PC-9 (cell line): ENCODE data around the gene ZNF335. TPM values are rescaled to one million over a fixed set of nuclear protein-coding genes. Genes with fewer than 3 reads are reported as not detected.

ENCODE experiments used
- BruUV-seq: library from RNA; stranded (reverse); fragments of 400-500 nt; replicated peaks from 2 replicates; lab custom pipeline; 2021; lab: Mats Ljungman, UMichigan
- CTCF ChIA-PET: fragments of 300-600 bp; sonication (Branson Sonifier 250); formaldehyde crosslinking; loops from one replicate; lab custom pipeline; 2022; ENCODE audit warnings: antibody characterized with exemption; lab: Charles Lee
- POLR2A ChIA-PET: fragments of 300-600 bp; sonication (Branson Sonifier 250); formaldehyde crosslinking; loops from one replicate; lab custom pipeline; 2022; ENCODE audit warnings: antibody characterized with exemption; ENCODE audit not compliant: unreplicated experiment; lab: Charles Lee
- DNase-seq, 2 experiments: peaks; one replicate each; pipeline versions ENCODE4 v3.0.0 to v3.0.0-alpha.2; 2015 to 2022; ENCODE audit warnings: mixed read lengths in 1 of 2
- H2AFZ ChIP-seq: fragments of 200-600 bp; sonication (generic); 2 replicates; pipeline ENCODE4 v1.8.1; 2017; ENCODE audit warnings: antibody characterized with exemption
- H3F3A ChIP-seq: fragments of 200-600 bp; sonication (generic); 2 replicates; pipeline ENCODE4 v1.8.1; 2017; ENCODE audit warnings: antibody characterized with exemption, mild to moderate bottlenecking, low read depth; ENCODE audit not compliant: insufficient read depth
- H3K27ac ChIP-seq: fragments of 200-600 bp; sonication (generic); 2 replicates; pipeline ENCODE4 v1.6.1; 2016; ENCODE audit warnings: mixed run types
- H3K27me3 ChIP-seq: fragments of 200-600 bp; sonication (generic); 2 replicates; pipeline ENCODE4 v1.6.1; 2016; ENCODE audit warnings: low read depth, mixed run types; ENCODE audit not compliant: insufficient read depth
- H3K36me3 ChIP-seq: fragments of 200-600 bp; sonication (generic); 2 replicates; pipeline ENCODE4 v1.6.1; 2016; ENCODE audit warnings: low read depth, mixed run types
- H3K4me1 ChIP-seq: fragments of 200-600 bp; sonication (generic); replicated peaks from 2 replicates; pipeline ENCODE4 v1.6.1; 2016; ENCODE audit warnings: mixed run types; ENCODE audit not compliant: insufficient read depth
- H3K4me2 ChIP-seq: fragments of 200-600 bp; sonication (generic); 2 replicates; pipeline ENCODE4 v1.6.1; 2017; ENCODE audit warnings: mixed run types
- H3K4me3 ChIP-seq: fragments of 200-600 bp; sonication (generic); 2 replicates; pipeline ENCODE4 v1.6.1; 2016; ENCODE audit warnings: mixed run types
- H3K79me2 ChIP-seq: fragments of 200-600 bp; sonication (generic); 2 replicates; pipeline ENCODE4 v1.6.1; 2017; ENCODE audit warnings: low read depth, mixed run types
- H3K9me2 ChIP-seq: fragments of 200-600 bp; sonication (generic); 2 replicates; pipeline ENCODE4 v1.8.1; 2017; ENCODE audit warnings: mild to moderate bottlenecking; ENCODE audit not compliant: insufficient read depth
- H3K9me3 ChIP-seq: fragments of 200-600 bp; sonication (generic); 2 replicates; pipeline ENCODE4 v1.8.1; 2016; ENCODE audit warnings: low read depth; ENCODE audit not compliant: insufficient read depth
- H4K20me1 ChIP-seq: fragments of 200-600 bp; sonication (generic); 2 replicates; pipeline ENCODE4 v1.8.1; 2017; ENCODE audit not compliant: insufficient read depth
- CTCF ChIP-seq: fragments of 200-600 bp; sonication (generic); conservative IDR thresholded peaks from 2 replicates; pipeline ENCODE4 v1.6.1; 2017; ENCODE audit warnings: mixed run types, antibody characterized with exemption, mild to moderate bottlenecking, moderate library complexity
- EZH2 ChIP-seq: fragments of 200-600 bp; sonication (generic); IDR thresholded peaks from 2 replicates; pipeline ENCODE4 v1.8.0; 2017; ENCODE audit warnings: antibody characterized with exemption, low read depth
- intact Hi-C: fragments of 100-400 bp; cut with micrococcal nuclease; formaldehyde crosslinking; loops from one replicate; pipeline ENCODE4 v1.10.0; 2022; ENCODE audit not compliant: unreplicated experiment
- total RNA-seq: library from RNA; stranded (reverse); gene quantifications from 2 replicates; pipeline ENCODE4 v1.2.3, GENCODE V29; 2021

ZNF335 gene
- total RNA-seq, 1 experiment from 2014 or later, result 16.3 TPM

DNA sequence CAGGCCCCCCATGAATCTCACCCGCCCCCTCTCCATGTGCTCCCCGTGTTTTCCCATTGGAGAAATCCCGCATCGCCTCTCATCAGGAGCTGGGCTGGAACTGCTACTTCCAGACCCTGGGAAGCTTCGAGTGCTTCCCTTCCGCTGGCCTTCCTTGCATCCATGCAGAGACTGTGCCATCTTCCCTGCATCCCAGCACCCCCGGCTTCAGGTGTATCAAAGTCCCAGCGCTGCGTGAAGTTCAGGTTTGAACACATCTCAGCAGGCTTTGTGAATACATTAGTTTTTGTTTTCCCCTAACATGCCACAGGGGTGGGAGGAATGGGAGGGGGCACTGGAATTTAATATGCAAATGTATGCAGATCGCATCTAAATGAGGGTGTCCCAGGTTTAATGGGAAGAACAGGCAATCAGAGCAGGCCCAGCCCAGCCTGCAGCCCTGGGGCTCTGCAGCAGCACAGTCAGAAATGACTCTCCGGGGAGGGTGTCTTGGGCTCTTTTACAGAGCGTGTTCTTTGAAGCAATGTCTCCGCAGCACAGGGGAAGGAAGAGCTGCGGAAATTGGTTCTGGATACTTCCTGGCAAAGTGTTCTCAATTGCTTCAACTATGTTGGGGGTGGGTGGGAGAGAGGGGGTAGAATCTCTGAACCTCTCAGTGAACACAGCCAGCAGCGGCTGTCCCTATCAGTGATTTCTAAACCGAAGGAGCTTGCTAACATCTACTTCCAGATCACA lies 28.4 kb upstream of the ZNF335 start:
- TF ChIP-seq EZH2 (no peak), CTCF (no peak)
- BruUV-seq, result no TSS peak
- ChIA-PET CTCF (interaction anchor here (0.7 kb wide), 1 partner anchor 13 kb away, joined by 3 read pairs; no protein-coding TSS in a partner anchor), POLR2A (no interaction called here)
- Histone ChIP-seq H3K9me2 (no peaks in the 10 kb centered on the region), H3K4me3 (no peak overlapping the region), H3K36me3 (no peaks in the 10 kb centered on the region), H4K20me1 (no peaks in the 10 kb centered on the region), H3K79me2 (no peaks in the 10 kb centered on the region), H3K4me2 (no peak overlapping the region), H3F3A (peaks cover 15% of the 10 kb centered on the region; the same call in 1 of the 2 replicates), H3K9me3 (no peaks in the 10 kb centered on the region), H2AFZ (no peak overlapping the region), H3K27me3 (no peaks in the 10 kb centered on the region), H3K27ac (no peak overlapping the region), H3K4me1 (peaks cover 39% of the 10 kb centered on the region)
- intact Hi-C loops, result no loop called here
- DNase-seq, result no peak

DNA sequence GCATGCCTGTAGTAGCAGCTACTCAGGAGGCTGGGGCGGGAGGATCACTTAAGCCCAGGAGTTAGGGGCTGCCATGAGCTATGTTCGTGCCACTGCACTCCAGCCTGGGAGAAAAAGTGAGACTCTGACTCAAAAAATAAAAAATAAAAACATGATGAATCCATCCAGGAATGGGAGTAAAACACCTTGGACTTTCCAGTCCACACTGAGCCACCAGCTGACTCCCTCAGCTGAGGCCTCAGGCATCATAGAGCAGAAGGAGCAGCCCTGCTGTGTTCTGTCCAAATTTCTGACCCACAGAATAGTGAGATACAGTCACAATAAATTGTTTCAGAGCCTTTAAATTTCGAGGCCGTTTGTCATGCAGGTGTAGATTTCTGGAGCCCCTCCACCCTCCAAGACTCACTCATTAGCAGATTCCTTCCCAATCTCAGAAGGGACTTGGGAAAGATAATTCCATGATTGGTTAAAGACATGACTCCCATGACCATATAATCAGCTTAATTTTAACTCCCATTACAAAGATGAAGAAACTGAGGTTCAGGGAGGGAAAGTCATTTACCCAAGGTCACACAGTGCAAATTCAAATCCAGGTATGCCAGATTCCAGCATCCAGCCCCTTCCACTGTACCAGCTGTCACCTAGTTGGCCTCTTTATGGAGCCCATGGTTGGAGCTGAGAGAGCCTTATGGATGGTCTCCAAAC lies 27.7 kb upstream of the ZNF335 start:
- H3K79me2 ChIP-seq, result no peaks in the 10 kb centered on the region
- H4K20me1 ChIP-seq, result no peaks in the 10 kb centered on the region
- H3K36me3 ChIP-seq, result no peaks in the 10 kb centered on the region
- H2AFZ ChIP-seq, result no peak overlapping the region
- no peak overlapping the region for H3K4me3 ChIP-seq
- H3K27ac ChIP-seq, result no peak overlapping the region
- no peak for DNase-seq
- POLR2A ChIA-PET, result no interaction called here
- H3K4me1 ChIP-seq, result peaks cover 40% of the 10 kb centered on the region
- H3K9me3 ChIP-seq, result no peaks in the 10 kb centered on the region
- H3K9me2 ChIP-seq, result no peaks in the 10 kb centered on the region
- intact Hi-C loops, result loop anchor here (10.0 kb wide), 1 partner anchor 405 kb away; no protein-coding TSS in a partner anchor
- no peak for TF ChIP-seq CTCF
- no peak for TF ChIP-seq EZH2
- no peak overlapping the region for H3K4me2 ChIP-seq
- CTCF ChIA-PET, result interaction anchor here (0.7 kb wide), 1 partner anchor 14 kb away, joined by 3 read pairs; no protein-coding TSS in a partner anchor
- peaks cover 22% of the 10 kb centered on the region for H3F3A ChIP-seq
- BruUV-seq, result no TSS peak
- no peaks in the 10 kb centered on the region for H3K27me3 ChIP-seq

DNA sequence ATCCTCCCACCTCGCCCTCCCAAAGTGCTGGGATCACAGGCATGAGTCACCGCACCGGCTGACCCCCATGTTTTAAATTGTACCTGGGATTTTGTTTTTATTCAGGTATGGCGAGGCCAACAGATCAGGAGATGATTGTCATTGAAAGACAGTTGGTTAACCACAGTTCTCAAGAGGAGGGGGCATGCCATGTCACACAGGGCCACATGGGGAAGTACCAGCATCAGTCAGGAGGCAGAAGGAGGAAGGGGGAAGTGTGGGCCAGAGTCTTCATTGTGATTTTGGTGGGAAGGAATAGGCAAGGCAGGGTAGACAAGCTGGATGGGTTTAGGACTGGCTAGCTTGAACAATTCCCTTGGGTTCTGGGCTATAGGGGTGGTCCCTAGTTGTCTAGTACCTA lies 26.8 kb upstream of the ZNF335 start:
- ChIA-PET POLR2A (no interaction called here), CTCF (interaction anchor here (0.6 kb wide), 1 partner anchor 348 kb away, joined by 8 read pairs; no protein-coding TSS in a partner anchor)
- Histone ChIP-seq H3K79me2 (no peaks in the 10 kb centered on the region), H3K9me3 (no peaks in the 10 kb centered on the region), H3F3A (peaks cover 31% of the 10 kb centered on the region), H3K4me3 (no peak overlapping the region), H3K36me3 (no peaks in the 10 kb centered on the region), H3K4me1 (peaks cover 40% of the 10 kb centered on the region), H2AFZ (no peak overlapping the region), H3K27me3 (no peaks in the 10 kb centered on the region), H4K20me1 (no peaks in the 10 kb centered on the region), H3K4me2 (no peak overlapping the region), H3K27ac (no peak overlapping the region), H3K9me2 (no peaks in the 10 kb centered on the region)
- no TSS peak for BruUV-seq
- no peak for TF ChIP-seq CTCF
- TF ChIP-seq EZH2, result no peak
- intact Hi-C loops, result loop anchor here (10.0 kb wide), 1 partner anchor 404 kb away; no protein-coding TSS in a partner anchor
- no peak for DNase-seq
